HG03159 (cell line): ENCODE data around the gene HEMK1.

Experiments used
- ATAC-seq: cut with Tn5 transposase; IDR thresholded peaks from one replicate; pipeline ENCODE4 v1.9.1; 2021; ENCODE audit warnings: mild to moderate bottlenecking, moderate library complexity; ENCODE audit not compliant: unreplicated experiment

HEMK1 gene

DNA sequence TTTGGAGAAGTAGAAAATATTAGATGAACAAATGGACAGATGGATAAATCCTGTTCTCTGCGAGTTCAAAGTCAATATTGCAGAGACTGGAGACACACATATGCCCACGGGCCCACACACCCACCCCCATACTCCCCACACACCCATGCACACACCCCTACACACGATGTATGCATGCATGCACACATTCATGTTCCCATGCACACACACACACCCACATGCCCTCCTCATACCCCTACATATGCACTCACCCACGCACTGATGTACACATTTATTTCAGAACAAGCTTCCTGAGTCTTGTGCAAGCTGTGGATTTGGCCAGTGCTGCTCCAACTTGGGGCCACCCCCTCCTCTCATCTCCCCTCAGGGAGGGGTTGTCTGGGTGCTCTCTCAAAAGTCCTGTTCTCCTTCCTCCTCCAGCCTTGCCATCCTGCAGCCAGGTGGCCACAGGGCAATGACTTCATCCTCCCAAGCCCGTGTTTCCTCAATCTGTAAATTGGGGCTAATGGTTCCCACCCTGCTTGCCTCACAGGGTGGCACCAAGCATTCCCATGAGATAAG is 64.0 kb downstream of the HEMK1 start:
- no peak for ATAC-seq

DNA sequence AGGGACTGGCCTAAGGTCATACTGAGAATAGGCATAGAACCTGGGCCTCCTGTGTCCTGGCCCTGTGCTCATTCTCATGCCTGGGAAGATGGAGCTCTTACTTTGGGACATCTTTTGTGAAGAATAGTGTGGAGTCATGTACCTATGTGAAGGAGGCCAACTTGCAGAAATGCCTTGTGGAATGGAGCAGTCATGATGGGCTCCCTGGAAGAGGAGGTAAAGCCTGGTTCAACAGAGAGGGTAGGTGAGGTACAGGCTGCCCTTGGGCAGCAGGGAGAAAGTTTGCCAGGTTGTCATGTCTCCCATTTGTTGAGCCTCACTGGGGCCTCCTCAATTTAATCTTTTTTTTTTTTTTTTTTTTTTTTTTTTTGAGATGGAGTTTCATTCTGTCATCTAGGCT is 65.7 kb downstream of the HEMK1 start:
- no peak for ATAC-seq

- ATAC-seq = no peak
Observed at GRCh38 chr3:50637011-50637410, 67.7 kb downstream of the HEMK1 start.

GRCh38 chr3:50637945-50638344 is 68.6 kb downstream of the HEMK1 start:
- no peak for ATAC-seq

DNA sequence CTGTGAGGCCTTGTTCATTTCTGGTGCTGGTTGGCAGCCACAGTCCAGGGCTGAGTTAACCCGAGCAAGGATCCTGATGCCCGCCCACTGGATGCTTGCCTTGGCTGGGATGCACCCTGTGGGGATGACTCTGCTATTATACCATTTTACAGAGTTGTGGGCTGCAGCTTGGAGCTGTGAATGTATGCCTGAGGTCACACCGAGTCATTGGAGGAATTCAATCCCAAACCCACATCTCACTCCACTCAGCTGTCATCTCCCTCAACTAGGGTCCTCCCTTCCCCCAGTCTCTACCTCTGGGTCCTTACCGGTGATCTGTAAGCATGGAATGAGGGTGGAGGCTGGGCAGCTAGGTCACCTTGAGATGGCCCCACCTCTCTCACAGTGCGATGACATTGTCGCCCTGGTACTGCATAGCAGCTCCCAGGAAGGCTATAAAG is 69.8 kb downstream of the HEMK1 start:
- no peak for ATAC-seq

- no peak for ATAC-seq
Observed at GRCh38 chr3:50642382-50642781, 73.1 kb downstream of the HEMK1 start.

DNA sequence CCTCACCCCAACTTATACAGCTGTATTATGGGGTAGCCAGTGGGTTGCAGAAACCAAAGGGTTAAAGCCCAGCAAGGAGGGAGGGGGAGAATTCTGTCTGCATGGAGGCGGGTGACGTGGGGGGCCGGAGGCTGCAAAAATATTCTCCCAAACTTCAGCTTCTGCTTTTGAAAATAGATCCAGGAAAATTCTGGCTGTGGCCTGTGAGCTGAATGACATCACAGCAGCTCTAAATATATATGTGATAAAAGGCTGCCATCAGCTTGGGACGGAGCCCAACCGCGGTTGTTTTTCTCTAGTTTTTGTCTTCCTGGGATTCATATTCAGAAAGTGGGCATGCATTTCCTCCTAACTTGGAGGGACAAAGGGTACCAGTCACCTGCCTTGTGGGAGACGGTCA is 75.2 kb downstream of the HEMK1 start:
- ATAC-seq = no peak

GRCh38 chr3:50645378-50645777 is 76.1 kb downstream of the HEMK1 start:
- no peak for ATAC-seq
